B cell (primary cell): ENCODE data around the gene ADAMTS12.

Source experiments
- EZH2 ChIP-seq: IDR thresholded peaks from 2 replicates; pipeline ENCODE4 v1.6.1; 2012; ENCODE audit warnings: borderline replicate concordance, low read depth, mild to moderate bottlenecking, moderate library complexity, low read length; ENCODE audit not compliant: insufficient read depth, poor library complexity, severe bottlenecking
- TF ChIP-seq, protein P1 (sequence below): fragments of 200-600 bp; IDR thresholded peaks from one replicate; pipeline ENCODE4 v1.8.0; 2022; ENCODE audit warnings: antibody characterized with exemption, mild to moderate bottlenecking

DNA sequence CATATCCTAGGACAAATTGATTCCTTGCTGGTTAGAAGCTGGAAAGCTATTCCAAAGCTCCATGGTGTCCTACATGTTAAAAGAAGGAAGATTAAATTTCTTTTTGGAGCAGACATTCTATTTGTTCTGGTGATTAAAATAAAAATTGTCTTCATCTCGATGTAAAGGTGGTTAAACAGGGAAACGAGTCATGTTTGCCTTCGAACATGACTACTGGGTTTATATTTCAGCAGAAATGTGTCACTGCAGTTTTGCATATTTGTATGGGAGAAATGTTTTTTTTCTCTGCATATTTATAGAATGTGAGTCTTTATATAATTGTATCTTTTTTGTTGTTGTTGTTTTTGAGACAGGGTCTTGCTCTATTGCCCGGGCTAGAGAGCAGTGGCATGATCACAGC lies 36.4 kb downstream of the ADAMTS12 start:
- TF ChIP-seq, protein P1, sequence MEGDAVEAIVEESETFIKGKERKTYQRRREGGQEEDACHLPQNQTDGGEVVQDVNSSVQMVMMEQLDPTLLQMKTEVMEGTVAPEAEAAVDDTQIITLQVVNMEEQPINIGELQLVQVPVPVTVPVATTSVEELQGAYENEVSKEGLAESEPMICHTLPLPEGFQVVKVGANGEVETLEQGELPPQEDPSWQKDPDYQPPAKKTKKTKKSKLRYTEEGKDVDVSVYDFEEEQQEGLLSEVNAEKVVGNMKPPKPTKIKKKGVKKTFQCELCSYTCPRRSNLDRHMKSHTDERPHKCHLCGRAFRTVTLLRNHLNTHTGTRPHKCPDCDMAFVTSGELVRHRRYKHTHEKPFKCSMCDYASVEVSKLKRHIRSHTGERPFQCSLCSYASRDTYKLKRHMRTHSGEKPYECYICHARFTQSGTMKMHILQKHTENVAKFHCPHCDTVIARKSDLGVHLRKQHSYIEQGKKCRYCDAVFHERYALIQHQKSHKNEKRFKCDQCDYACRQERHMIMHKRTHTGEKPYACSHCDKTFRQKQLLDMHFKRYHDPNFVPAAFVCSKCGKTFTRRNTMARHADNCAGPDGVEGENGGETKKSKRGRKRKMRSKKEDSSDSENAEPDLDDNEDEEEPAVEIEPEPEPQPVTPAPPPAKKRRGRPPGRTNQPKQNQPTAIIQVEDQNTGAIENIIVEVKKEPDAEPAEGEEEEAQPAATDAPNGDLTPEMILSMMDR: no peak
- TF ChIP-seq EZH2: no peak
